Upper lobe of right lung (tissue), 1 donor: ENCODE results near the gene CCSAP. TPM values are rescaled to one million over a fixed set of nuclear protein-coding genes. Genes with fewer than 3 reads are reported as not detected.
"Not testable (repeated sequence)": the region's sequence is repeated elsewhere in the genome, so short reads cannot be mapped to it uniquely, and the experiment has no call there.

Experiments
- ATAC-seq: fragments of 200-7000 bp; cut with Tn5 transposase; one replicate; pipeline ENCODE4 v1.9.1; 2020; ENCODE audit warnings: mild to moderate bottlenecking, moderate library complexity
- DNase-seq: peaks from one replicate; pipeline ENCODE4 v3.0.0-alpha.2; 2020
- H3K27ac ChIP-seq: fragments of 200-600 bp; one replicate; pipeline ENCODE4 v1.8.0; 2022
- H3K27me3 ChIP-seq: fragments of 200-600 bp; one replicate; pipeline ENCODE4 v1.8.0; 2022; ENCODE audit warnings: mild to moderate bottlenecking
- H3K36me3 ChIP-seq: fragments of 200-600 bp; one replicate; pipeline ENCODE4 v1.8.0; 2022
- H3K4me1 ChIP-seq: fragments of 200-600 bp; one replicate; pipeline ENCODE4 v1.8.0; 2022
- H3K4me3 ChIP-seq: fragments of 200-600 bp; one replicate; pipeline ENCODE4 v1.8.0; 2022; ENCODE audit warnings: mild to moderate bottlenecking
- H3K9me3 ChIP-seq: fragments of 200-600 bp; one replicate; pipeline ENCODE4 v1.8.0; 2022
- CTCF ChIP-seq: fragments of 200-600 bp; IDR thresholded peaks from one replicate; pipeline ENCODE4 v1.8.0; 2022; ENCODE audit warnings: antibody characterized with exemption
- intact Hi-C: fragments of 100-400 bp; cut with DNase I; formaldehyde crosslinking; loops from one replicate; pipeline ENCODE4 v1.11.0; 2022
- total RNA-seq: library from RNA; stranded (reverse); fragmentation: NEBNext Ultra II Directional; extraction: Animal tissue kit (Norgen Biotek cat#: 25700); gene quantifications from one replicate; pipeline ENCODE4 v1.2.1, GENCODE V29; 2021
- donor health status: DM: no; HTN: yes; CAD: no; lungs with severe emphysema.

Gene CCSAP
- total RNA-seq, 1 donor from 2014 or later, result 9.1 TPM

- Histone ChIP-seq H3K27ac (no peak overlapping the region), H3K27me3 (no peaks in the 10 kb centered on the region), H3K9me3 (no peaks in the 10 kb centered on the region), H3K36me3 (no peaks in the 10 kb centered on the region), H3K4me1 (no peaks in the 10 kb centered on the region), H3K4me3 (no peak overlapping the region)
- no peak for TF ChIP-seq CTCF
- DNase-seq (no peak), ATAC-seq (no peak)
- intact Hi-C loops, result no loop called here
Measured at GRCh38 chr1:229378586-229379367, 35.9 kb upstream of the CCSAP start.

DNA sequence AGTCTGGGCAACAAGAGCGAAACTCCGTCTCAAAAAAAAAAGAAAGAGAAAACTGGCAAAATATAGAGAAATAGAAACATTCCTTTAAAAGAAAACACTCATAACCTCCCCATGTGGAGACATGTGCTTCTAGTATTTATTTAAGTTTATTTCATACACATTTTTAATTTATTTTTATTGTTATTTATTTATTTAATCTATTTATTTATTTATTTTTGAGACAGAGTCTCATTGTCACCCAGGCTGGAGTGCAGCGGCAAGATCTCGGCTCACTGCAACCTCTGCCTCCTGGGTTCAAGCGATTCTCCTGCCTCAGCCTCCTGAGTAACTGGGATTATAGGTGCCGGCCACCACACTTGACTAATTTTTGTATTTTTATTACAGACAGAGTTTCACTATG, 35.2 kb upstream of the CCSAP start:
- DNase-seq, intact Hi-C loops, H3K27ac ChIP-seq, H3K27me3 ChIP-seq, H3K36me3 ChIP-seq, ATAC-seq, H3K4me3 ChIP-seq, H3K9me3 ChIP-seq, H3K4me1 ChIP-seq: not testable (repeated sequence)

DNA sequence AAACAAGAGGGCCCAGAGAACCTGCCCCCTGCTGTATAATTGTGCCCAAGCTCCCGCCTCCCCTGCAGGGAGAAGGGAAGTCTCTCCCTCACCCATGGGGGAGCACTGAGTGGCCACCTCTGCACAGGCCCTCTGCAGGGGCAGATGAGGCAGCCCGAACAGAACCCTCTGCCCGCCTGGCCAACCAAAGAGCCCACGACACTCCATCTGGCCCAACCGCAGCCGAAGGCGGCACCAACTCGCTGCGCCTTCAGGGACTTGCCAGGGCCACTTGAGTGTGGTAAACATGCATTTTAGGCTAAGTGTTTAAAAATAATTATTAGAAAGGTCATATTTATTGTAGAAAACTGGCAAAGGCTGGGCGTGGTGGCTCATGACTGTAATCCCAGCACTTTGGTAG, 34.6 kb upstream of the CCSAP start:
- no peaks in the 10 kb centered on the region for H3K9me3 ChIP-seq
- H3K4me1 ChIP-seq, result no peaks in the 10 kb centered on the region
- H3K27me3 ChIP-seq, result no peaks in the 10 kb centered on the region
- intact Hi-C loops, result no loop called here
- H3K4me3 ChIP-seq, result no peak overlapping the region
- H3K36me3 ChIP-seq, result no peaks in the 10 kb centered on the region
- H3K27ac ChIP-seq, result no peak overlapping the region
- no peak for TF ChIP-seq CTCF
- ATAC-seq (no peak), DNase-seq (no peak)

- intact Hi-C loops, result no loop called here
- Histone ChIP-seq H3K27ac (no peak overlapping the region), H3K27me3 (no peaks in the 10 kb centered on the region), H3K9me3 (no peaks in the 10 kb centered on the region), H3K36me3 (no peaks in the 10 kb centered on the region), H3K4me3 (no peak overlapping the region), H3K4me1 (no peaks in the 10 kb centered on the region)
- no peak for ATAC-seq
- no peak for DNase-seq
- TF ChIP-seq CTCF, result no peak
Measured at GRCh38 chr1:229376521-229376920, 33.7 kb upstream of the CCSAP start.

- H3K27me3 ChIP-seq, result no peaks in the 10 kb centered on the region
- H3K9me3 ChIP-seq, result no peaks in the 10 kb centered on the region
- DNase-seq (no peak), ATAC-seq (no peak)
- H3K36me3 ChIP-seq, result no peaks in the 10 kb centered on the region
- no peak overlapping the region for H3K4me3 ChIP-seq
- no peaks in the 10 kb centered on the region for H3K4me1 ChIP-seq
- no peak overlapping the region for H3K27ac ChIP-seq
- intact Hi-C loops, result no loop called here
- no peak for TF ChIP-seq CTCF
Measured at GRCh38 chr1:229374485-229374884, 31.6 kb upstream of the CCSAP start.

DNA sequence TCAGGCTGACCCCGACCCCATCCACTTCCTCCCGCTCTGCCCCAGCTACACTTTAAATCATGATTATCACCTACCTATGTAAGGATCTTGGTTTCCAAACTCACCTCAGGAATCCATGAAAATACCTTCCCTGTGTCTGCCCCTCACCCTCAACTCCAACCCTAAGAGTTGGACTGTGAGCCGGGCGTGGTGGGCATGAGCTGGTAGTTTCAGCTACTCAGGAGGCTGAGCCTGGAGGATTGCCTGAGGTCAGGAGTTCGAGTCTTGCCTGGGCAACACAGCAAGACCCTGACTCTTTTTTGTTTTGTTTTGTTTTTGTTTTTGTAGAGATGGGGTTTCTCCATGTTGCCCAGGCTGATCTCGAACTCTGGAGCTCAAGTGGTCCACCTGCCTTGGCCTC, 30.5 kb upstream of the CCSAP start:
- no peak for TF ChIP-seq CTCF
- ATAC-seq, result no peak
- Histone ChIP-seq H3K9me3 (no peaks in the 10 kb centered on the region), H3K4me1 (no peaks in the 10 kb centered on the region), H3K27ac (no peak overlapping the region), H3K4me3 (no peak overlapping the region), H3K27me3 (no peaks in the 10 kb centered on the region), H3K36me3 (no peaks in the 10 kb centered on the region)
- intact Hi-C loops, result no loop called here
- no peak for DNase-seq
